Measurements from ENCODE around the gene MAP3K5.
A peak's percentile ranks its signal among the peaks of the same experiment; 100 is the strongest.
"Not testable (repeated sequence)": the region's sequence is repeated elsewhere in the genome, so short reads cannot be mapped to it uniquely, and the experiment has no call there.

MAP3K5 gene

GRCh38 chr6:136701045-136701444 is 91.2 kb downstream of the MAP3K5 start:
- DNase-seq (ENCODE audit: low read depth) = no peak
- H3K4me3 ChIP-seq (replicated peaks; ENCODE audit: low read depth, low read length) = no peak overlapping the region
- no peak for TF ChIP-seq CTCF (IDR thresholded peaks at IDR 0.05; ENCODE audit: low read length, missing control alignments)

GRCh38 chr6:136699358-136699757 is 92.9 kb downstream of the MAP3K5 start:
- no peak for DNase-seq (ENCODE audit: low read depth)
- no peak for TF ChIP-seq CTCF (IDR thresholded peaks at IDR 0.05; ENCODE audit: low read length, missing control alignments)
- H3K4me3 ChIP-seq (replicated peaks; ENCODE audit: low read depth, low read length) = no peak overlapping the region

- DNase-seq (ENCODE audit: low read depth) = no peak
- H3K4me3 ChIP-seq (replicated peaks; ENCODE audit: low read depth, low read length) = no peak overlapping the region
- TF ChIP-seq CTCF (IDR thresholded peaks at IDR 0.05; ENCODE audit: low read length, missing control alignments) = no peak
These were observed 95.4 kb downstream of the MAP3K5 start for GRCh38 chr6:136696783-136697364.

- no peak for TF ChIP-seq CTCF (IDR thresholded peaks at IDR 0.05; ENCODE audit: low read length, missing control alignments)
- H3K4me3 ChIP-seq (replicated peaks; ENCODE audit: low read depth, low read length) = no peak overlapping the region
- DNase-seq (ENCODE audit: low read depth) = peak; percentile 27
These were observed 96.0 kb downstream of the MAP3K5 start for GRCh38 chr6:136696238-136696637.

GRCh38 chr6:136695412-136695811 is 96.9 kb downstream of the MAP3K5 start:
- no peak for DNase-seq (ENCODE audit: low read depth)
- H3K4me3 ChIP-seq (replicated peaks; ENCODE audit: low read depth, low read length) = no peak overlapping the region
- TF ChIP-seq CTCF (IDR thresholded peaks at IDR 0.05; ENCODE audit: low read length, missing control alignments) = no peak

- no peak for TF ChIP-seq CTCF (IDR thresholded peaks at IDR 0.05; ENCODE audit: low read length, missing control alignments)
- no peak for DNase-seq (ENCODE audit: low read depth)
- H3K4me3 ChIP-seq (replicated peaks; ENCODE audit: low read depth, low read length) = no peak overlapping the region
These were observed 99.2 kb downstream of the MAP3K5 start for GRCh38 chr6:136693090-136693489.

- H3K4me3 ChIP-seq (replicated peaks; ENCODE audit: low read depth, low read length); DNase-seq (ENCODE audit: low read depth): not testable (repeated sequence)
These were observed 104.4 kb downstream of the MAP3K5 start for GRCh38 chr6:136687894-136688293.
